CD4-positive, alpha-beta T cell (primary cell): Measurements from ENCODE around the gene CIRBP. TPM values are rescaled to one million over a fixed set of nuclear protein-coding genes. Genes with fewer than 3 reads are reported as not detected.

Experiments
- ATAC-seq: fragments of 200-7000 bp; cut with Tn5 transposase; one replicate; pipeline ENCODE4 v1.10.0; 2022; ENCODE audit warnings: mild to moderate bottlenecking; ENCODE audit not compliant: poor library complexity
- CTCF ChIA-PET: fragments of 350-600 bp; sonication (Branson Sonifier 250); formaldehyde crosslinking; loops from one replicate; lab custom pipeline; 2021; ENCODE audit warnings: antibody characterized with exemption, inconsistent platforms; lab: Charles Lee
- POLR2A ChIA-PET: fragments of 350-600 bp; sonication (Branson Sonifier 250); formaldehyde crosslinking; loops from one replicate; lab custom pipeline; 2021; ENCODE audit warnings: antibody characterized with exemption, inconsistent platforms; lab: Charles Lee
- DNase-seq, 14 experiments: peaks; one replicate each; pipeline ENCODE4 v3.0.0-alpha.2; 2013 to 2020; ENCODE audit warnings: mixed read lengths in 2 of 14
- H3K27ac ChIP-seq, 2 donors: one replicate each; pipeline versions ENCODE4 v1.5.1 to v1.7.0; 2013; ENCODE audit warnings: low read length in 2 of 2, low read depth in 1 of 2, mild to moderate bottlenecking in 1 of 2
- H3K27me3 ChIP-seq, 2 experiments: 1 replicate in 1 of 2; 2 replicates in 1 of 2; pipeline versions ENCODE4 v1.6.1 to v1.7.0; 2013; ENCODE audit warnings: low read length in 2 of 2, control low read depth in 1 of 2, mild to moderate bottlenecking in 1 of 2, moderate library complexity in 1 of 2; ENCODE audit not compliant: insufficient read depth in 2 of 2, control insufficient read depth in 1 of 2
- H3K36me3 ChIP-seq: one replicate; pipeline ENCODE4 v1.6.1; 2013; ENCODE audit warnings: low read length, control low read depth; ENCODE audit not compliant: insufficient read depth
- H3K4me1 ChIP-seq: one replicate; pipeline ENCODE4 v1.6.1; 2013; ENCODE audit warnings: low read length, control low read depth; ENCODE audit not compliant: insufficient read depth
- H3K4me3 ChIP-seq: one replicate; pipeline ENCODE4 v1.5.1; 2013; ENCODE audit warnings: mild to moderate bottlenecking, low read length, moderate library complexity
- H3K9me3 ChIP-seq, 2 experiments: 1 replicate in 1 of 2; 2 replicates in 1 of 2; pipeline versions ENCODE4 v1.6.1 to v1.7.0; 2013; ENCODE audit warnings: low read length in 2 of 2, mild to moderate bottlenecking in 2 of 2, control low read depth in 1 of 2, moderate library complexity in 1 of 2; ENCODE audit not compliant: control insufficient read depth in 1 of 2, insufficient read depth in 1 of 2
- H3K27ac Mint-ChIP-seq: one replicate; pipeline ENCODE4 v1.8.0; 2020; ENCODE audit warnings: mixed read lengths
- H3K27me3 Mint-ChIP-seq: one replicate; pipeline ENCODE4 v1.8.0; 2021; ENCODE audit warnings: mixed read lengths
- H3K36me3 Mint-ChIP-seq: one replicate; pipeline ENCODE4 v1.8.0; 2021; ENCODE audit warnings: low read depth, mixed read lengths
- H3K4me1 Mint-ChIP-seq: one replicate; pipeline ENCODE4 v1.8.0; 2021; ENCODE audit warnings: low read depth, mixed read lengths
- H3K4me3 Mint-ChIP-seq: one replicate; pipeline ENCODE4 v1.8.0; 2020; ENCODE audit warnings: mild to moderate bottlenecking, mixed read lengths
- H3K9me3 Mint-ChIP-seq: one replicate; pipeline ENCODE4 v1.8.0; 2020; ENCODE audit warnings: mixed read lengths
- CTCF ChIP-seq: fragments of 200-600 bp; IDR thresholded peaks from one replicate; pipeline ENCODE4 v1.8.0; 2022; ENCODE audit warnings: antibody characterized with exemption, mild to moderate bottlenecking
- intact Hi-C, 2 experiments: fragments of 100-400 bp; cut with DNase I in 1 of 2; cut with micrococcal nuclease in 1 of 2; formaldehyde crosslinking; loops; one replicate each; pipeline versions ENCODE4 v1.15.1 to v1.9.0; 2023 to 2025; cut with DNase I, micrococcal nuclease
- total RNA-seq, 174 experiments: library from RNA in 2 of 174; stranded (reverse) in 2 of 174; gene quantifications; one replicate each; pipeline ENCODE4 v1.2.3 and lab custom pipeline; 2021 to 2026

The CIRBP gene
- total RNA-seq, 2 experiments from 2014 or later = 614 to 628 TPM

- DNase-seq (peak in 1 of 14 experiments; percentile 26), ATAC-seq (no peak)
- no peaks in the 10 kb centered on the region for H3K36me3 Mint-ChIP-seq
- H3K4me3 Mint-ChIP-seq = no peak overlapping the region
- Histone ChIP-seq H3K4me1 (peaks cover 15% of the 10 kb centered on the region), H3K27ac (no peak overlapping the region), H3K4me3 (no peak overlapping the region), H3K27me3 (peaks cover 38 to 39% of the 10 kb centered on the region in 2 experiments), H3K9me3 (peaks cover 0 to 44% of the 10 kb centered on the region in 2 experiments), H3K36me3 (no peaks in the 10 kb centered on the region)
- H3K4me1 Mint-ChIP-seq = no peaks in the 10 kb centered on the region
- intact Hi-C loops = no loop called here
- no peak overlapping the region for H3K27ac Mint-ChIP-seq
- CTCF ChIA-PET = no interaction called here
- POLR2A ChIA-PET = no interaction called here
- no peaks in the 10 kb centered on the region for H3K9me3 Mint-ChIP-seq
- H3K27me3 Mint-ChIP-seq = peaks cover 33% of the 10 kb centered on the region
- no peak for TF ChIP-seq CTCF
These were observed 25.6 kb downstream of the CIRBP start for GRCh38 chr19:1294688-1295087.

DNA sequence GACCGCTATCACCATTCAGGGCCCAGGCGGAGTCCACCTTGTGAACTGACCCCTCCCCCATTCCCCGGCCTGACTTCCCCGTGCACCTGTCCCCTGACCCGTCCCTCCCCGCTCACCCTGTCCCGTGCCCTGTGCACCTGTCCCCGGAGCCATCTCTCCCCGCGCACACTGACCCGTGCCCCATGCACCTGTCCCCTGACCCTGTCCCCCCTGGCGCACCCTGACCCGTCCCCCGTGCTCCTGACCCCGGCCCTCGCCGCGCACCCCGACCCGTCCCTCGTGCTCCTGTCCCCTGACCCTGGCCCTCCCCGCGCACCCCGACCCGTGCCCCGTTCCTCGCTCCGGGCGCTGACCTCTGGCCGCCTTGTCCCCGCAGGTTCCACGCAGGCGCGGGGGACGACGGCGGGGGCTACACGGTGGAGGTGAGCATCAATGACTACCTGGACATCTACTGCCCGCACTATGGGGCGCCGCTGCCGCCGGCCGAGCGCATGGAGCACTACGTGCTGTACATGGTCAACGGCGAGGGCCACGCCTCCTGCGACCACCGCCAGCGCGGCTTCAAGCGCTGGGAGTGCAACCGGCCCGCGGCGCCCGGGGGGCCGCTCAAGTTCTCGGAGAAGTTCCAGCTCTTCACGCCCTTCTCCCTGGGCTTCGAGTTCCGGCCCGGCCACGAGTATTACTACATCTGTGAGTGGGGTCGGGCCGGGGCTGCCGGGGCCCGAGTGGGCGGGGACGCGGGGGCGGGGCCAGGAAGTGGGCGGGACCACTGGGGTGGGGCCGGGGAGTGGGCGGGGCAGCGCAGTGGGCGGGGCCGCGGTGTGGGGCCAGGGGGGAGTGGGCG is 26.3 kb downstream of the CIRBP start:
- DNase-seq (peak in 7 of 14 experiments; percentile 35 to 66 (median 39)), ATAC-seq (peak; percentile 70)
- peaks cover 33% of the 10 kb centered on the region for H3K27me3 Mint-ChIP-seq
- Histone ChIP-seq H3K4me1 (peaks cover 15% of the 10 kb centered on the region), H3K27ac (no peak overlapping the region), H3K9me3 (peaks cover 0 to 43% of the 10 kb centered on the region in 2 experiments), H3K4me3 (no peak overlapping the region), H3K36me3 (no peaks in the 10 kb centered on the region), H3K27me3 (peaks cover 35 to 38% of the 10 kb centered on the region in 2 experiments)
- no peak overlapping the region for H3K27ac Mint-ChIP-seq
- ChIA-PET CTCF (no interaction called here), POLR2A (no interaction called here)
- no peak for TF ChIP-seq CTCF
- H3K9me3 Mint-ChIP-seq = no peaks in the 10 kb centered on the region
- no peaks in the 10 kb centered on the region for H3K36me3 Mint-ChIP-seq
- no peak overlapping the region for H3K4me3 Mint-ChIP-seq
- no peaks in the 10 kb centered on the region for H3K4me1 Mint-ChIP-seq
- intact Hi-C loops = no loop called here

DNA sequence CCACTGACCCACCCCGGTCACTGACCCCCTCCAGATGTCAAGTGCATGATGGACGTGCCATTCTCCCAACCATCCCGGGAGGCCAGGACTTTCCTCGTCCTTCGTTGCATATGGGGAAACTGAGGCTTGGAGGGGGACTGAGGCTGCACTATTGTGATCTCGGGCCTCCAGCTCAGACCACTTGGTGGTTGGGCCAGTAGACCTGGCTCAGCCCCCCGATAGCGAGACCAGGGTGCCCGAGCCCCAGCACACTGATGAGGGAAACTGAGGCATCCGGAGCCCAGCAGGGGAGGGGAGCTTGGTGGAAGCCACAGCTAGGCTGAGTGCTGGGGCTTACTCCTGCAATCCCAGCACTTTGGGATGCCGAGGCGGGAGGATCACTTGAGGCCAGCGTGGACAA is 26.9 kb downstream of the CIRBP start:
- no peak overlapping the region for H3K4me3 ChIP-seq
- DNase-seq = no peak
- H3K36me3 ChIP-seq = no peaks in the 10 kb centered on the region
- peaks cover 15% of the 10 kb centered on the region for H3K4me1 ChIP-seq
- H3K27me3 ChIP-seq = peaks cover 28 to 37% of the 10 kb centered on the region in 2 experiments
- ChIA-PET CTCF (no interaction called here), POLR2A (no interaction called here)
- peaks cover 0 to 36% of the 10 kb centered on the region in 2 experiments for H3K9me3 ChIP-seq
- Mint-ChIP-seq H3K27me3 (peaks cover 33% of the 10 kb centered on the region), H3K36me3 (no peaks in the 10 kb centered on the region), H3K9me3 (no peaks in the 10 kb centered on the region), H3K27ac (no peak overlapping the region), H3K4me3 (no peak overlapping the region), H3K4me1 (no peaks in the 10 kb centered on the region)
- TF ChIP-seq CTCF = no peak
- no peak overlapping the region for H3K27ac ChIP-seq
- ATAC-seq = no peak
- intact Hi-C loops = no loop called here
